HG03175 (cell line): Measurements from ENCODE around the gene PLEKHM1.
A peak's percentile ranks its signal among the peaks of the same experiment; 100 is the strongest.
"Not testable (repeated sequence)": the region's sequence is repeated elsewhere in the genome, so short reads cannot be mapped to it uniquely, and the experiment has no call there.

Experiments used
- ATAC-seq: cut with Tn5 transposase; IDR thresholded peaks from one replicate; pipeline ENCODE4 v1.9.1; 2021; ENCODE audit warnings: mild to moderate bottlenecking, moderate library complexity; ENCODE audit not compliant: unreplicated experiment

PLEKHM1 gene

GRCh38 chr17:45490615-45491433 lies at the start of gene PLEKHM1:
TSS of gene PLEKHM1 (minus strand) at chr17:45490721. CDS start at chr17:45482484, 8,237 bp downstream.
- peak; percentile 94 for ATAC-seq

DNA sequence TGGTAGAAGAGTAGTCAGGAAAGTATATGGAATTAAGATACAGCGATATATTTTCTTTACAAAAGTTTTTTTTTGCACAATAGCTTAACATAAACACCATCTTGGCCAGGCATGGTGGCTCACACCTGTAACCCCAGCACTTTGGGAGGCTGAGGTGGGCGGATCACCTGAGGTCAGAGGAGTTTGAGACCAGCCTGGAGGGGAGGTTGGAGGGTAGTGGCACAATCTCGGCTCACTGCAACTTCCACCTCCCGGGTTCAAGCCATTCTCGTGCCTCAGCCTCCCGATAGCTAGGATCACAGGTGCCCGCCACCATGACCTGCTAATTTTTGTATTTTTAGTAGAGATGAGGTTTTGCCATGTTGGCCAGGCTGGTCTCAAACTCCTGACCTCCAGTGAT lies 47.6 kb upstream of the PLEKHM1 start:
- not testable (repeated sequence) for ATAC-seq

DNA sequence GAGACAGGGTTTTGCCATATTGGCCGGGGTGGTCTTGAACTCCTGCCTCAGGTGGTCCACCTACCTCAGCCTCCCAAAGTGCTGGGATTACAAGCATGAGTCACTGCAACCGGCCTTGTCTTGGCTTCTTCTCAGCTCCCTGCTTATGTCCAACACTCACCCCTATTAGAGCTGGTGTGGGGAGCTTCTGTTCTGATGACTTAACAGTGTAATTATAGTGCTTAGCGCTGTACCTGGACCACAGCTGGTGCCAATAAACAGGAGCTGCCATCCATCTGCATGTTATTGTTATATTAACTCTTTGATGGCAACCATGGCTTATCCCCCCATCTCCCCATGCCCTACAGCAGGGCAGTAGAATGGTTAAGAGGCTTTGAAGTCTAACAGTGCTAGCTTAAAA lies 15.6 kb upstream of the PLEKHM1 start:
- not testable (repeated sequence) for ATAC-seq

DNA sequence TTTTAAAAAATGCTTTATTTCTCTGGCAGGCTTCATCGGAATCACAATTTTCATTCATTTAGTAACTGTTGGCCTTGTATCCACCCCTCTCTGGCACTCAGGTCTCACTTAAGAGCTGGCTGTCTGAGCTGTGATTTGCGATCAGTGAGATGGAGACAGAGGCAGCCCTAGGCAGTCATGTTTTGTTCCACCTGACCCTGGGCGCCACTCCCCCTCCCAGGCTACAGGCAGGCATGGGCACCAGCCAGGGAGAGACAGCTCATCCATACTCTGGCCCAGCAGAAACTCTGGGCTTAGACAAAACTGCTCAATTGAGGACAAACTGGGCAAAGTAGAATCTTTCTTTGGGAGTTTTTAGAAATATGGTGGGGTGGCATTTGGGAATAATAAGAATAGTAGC lies 14.7 kb upstream of the PLEKHM1 start:
- not testable (repeated sequence) for ATAC-seq

GRCh38 chr17:45501092-45501707 lies 10.7 kb upstream of the PLEKHM1 start:
- not testable (repeated sequence) for ATAC-seq

GRCh38 chr17:45500478-45500877 lies 10.0 kb upstream of the PLEKHM1 start:
- not testable (repeated sequence) for ATAC-seq

- not testable (repeated sequence) for ATAC-seq
Measured at GRCh38 chr17:45499208-45499607, 8.7 kb upstream of the PLEKHM1 start.

DNA sequence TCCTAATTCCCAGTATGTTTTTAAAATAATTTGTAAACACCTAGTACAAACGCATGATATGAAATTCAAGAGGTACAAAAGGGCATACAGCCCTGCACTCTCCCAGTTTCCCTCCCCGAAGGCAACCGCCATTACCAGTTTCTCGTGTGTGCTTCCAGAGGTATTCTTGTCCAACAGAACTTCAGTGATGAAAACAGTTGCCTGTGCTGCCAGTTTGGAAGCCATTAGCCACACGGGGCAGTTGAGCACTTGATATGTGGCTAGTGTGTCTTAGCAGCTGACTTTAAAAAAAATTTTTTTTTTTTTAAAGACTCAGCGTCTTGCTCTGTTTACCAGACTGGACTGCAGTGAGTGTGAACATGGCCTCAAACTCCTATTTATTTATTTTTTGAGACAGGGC lies 7.9 kb upstream of the PLEKHM1 start:
- ATAC-seq: not testable (repeated sequence)

GRCh38 chr17:45497449-45497848 lies 6.9 kb upstream of the PLEKHM1 start:
- not testable (repeated sequence) for ATAC-seq

DNA sequence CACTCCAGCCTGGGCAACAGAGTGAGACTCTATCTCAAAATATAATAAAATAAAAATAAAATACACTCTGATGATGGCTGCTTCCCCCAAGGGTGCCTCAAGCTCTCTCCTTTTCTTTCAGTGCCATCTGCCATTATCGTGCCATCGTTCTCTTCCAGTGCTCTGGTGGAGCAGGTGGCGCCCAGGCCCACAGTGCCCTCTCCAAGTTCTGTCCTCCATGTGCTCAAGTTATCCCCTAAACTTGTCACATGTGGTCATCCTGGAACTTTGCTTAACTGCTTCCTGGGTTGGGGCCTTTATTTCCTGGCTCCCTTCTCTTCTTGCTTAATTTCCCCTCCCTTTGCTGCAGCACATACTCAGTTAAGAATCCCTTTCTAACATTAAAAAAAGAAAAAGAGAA lies 6.0 kb upstream of the PLEKHM1 start:
- not testable (repeated sequence) for ATAC-seq

GRCh38 chr17:45494556-45494955 lies 4.0 kb upstream of the PLEKHM1 start:
- not testable (repeated sequence) for ATAC-seq

- ATAC-seq: not testable (repeated sequence)
Measured at GRCh38 chr17:45492156-45492555, 1.6 kb upstream of the PLEKHM1 start.

GRCh38 chr17:45490198-45490597 lies 323 bp downstream of the PLEKHM1 start:
- peak; percentile 19 for ATAC-seq

DNA sequence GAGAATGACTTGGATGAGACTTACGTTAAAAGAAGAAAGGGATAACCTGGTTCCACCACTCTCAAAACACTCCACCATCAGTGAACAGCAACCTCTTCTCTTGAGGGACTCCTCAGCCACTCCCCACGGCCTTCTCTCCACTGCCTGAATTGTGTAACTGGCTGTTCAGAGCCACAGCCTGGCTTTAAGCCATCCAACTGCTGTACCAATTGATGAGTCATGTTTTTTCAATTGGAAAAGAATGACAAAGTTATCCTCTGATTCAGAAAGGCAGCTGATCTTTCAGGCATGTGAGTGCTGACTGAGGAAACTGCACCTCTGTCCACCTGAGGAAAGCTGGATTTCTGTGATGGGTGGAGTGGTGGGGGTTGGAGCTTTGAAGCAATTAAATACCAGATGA lies 2.8 kb downstream of the PLEKHM1 start:
- ATAC-seq: not testable (repeated sequence)

- not testable (repeated sequence) for ATAC-seq
Measured at GRCh38 chr17:45483591-45484216, 6.8 kb downstream of the PLEKHM1 start.

- ATAC-seq: not testable (repeated sequence)
Measured at GRCh38 chr17:45483177-45483576, 7.3 kb downstream of the PLEKHM1 start.

- ATAC-seq: not testable (repeated sequence)
Measured at GRCh38 chr17:45482317-45482716, 8.2 kb downstream of the PLEKHM1 start.

GRCh38 chr17:45475436-45475835 lies 15.1 kb downstream of the PLEKHM1 start:
- ATAC-seq: not testable (repeated sequence)

- not testable (repeated sequence) for ATAC-seq
Measured at GRCh38 chr17:45472249-45472648, 18.3 kb downstream of the PLEKHM1 start.

- ATAC-seq: not testable (repeated sequence)
Measured at GRCh38 chr17:45469204-45469563, 21.3 kb downstream of the PLEKHM1 start.
